ENCODE measurements around the gene INAFM2.

Gene INAFM2

DNA sequence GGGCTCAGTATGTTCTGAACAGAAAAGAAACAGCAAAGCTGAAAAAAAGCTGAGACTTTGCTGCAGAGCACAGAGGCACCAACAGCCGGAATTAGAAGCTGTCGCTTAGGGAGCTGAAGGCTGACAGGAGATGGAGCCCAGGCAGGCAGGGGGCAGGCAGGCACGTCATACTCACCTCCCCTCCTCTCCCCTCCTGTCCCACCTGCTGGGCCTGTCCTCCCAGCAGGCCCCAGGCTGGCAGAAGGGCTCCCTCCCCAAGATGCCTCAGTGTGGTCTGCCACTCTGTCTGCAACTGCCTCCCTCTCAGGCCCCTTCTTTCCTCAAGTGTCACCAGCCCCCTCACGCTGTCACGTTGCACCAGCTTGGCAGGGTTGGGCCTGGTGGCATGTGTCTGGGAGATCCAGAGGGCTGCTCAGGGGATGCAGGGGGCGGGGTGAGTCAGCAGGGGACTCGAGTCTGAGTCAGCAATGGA, 37.4 kb upstream of the INAFM2 start:
- TF ChIP-seq, protein P1, sequence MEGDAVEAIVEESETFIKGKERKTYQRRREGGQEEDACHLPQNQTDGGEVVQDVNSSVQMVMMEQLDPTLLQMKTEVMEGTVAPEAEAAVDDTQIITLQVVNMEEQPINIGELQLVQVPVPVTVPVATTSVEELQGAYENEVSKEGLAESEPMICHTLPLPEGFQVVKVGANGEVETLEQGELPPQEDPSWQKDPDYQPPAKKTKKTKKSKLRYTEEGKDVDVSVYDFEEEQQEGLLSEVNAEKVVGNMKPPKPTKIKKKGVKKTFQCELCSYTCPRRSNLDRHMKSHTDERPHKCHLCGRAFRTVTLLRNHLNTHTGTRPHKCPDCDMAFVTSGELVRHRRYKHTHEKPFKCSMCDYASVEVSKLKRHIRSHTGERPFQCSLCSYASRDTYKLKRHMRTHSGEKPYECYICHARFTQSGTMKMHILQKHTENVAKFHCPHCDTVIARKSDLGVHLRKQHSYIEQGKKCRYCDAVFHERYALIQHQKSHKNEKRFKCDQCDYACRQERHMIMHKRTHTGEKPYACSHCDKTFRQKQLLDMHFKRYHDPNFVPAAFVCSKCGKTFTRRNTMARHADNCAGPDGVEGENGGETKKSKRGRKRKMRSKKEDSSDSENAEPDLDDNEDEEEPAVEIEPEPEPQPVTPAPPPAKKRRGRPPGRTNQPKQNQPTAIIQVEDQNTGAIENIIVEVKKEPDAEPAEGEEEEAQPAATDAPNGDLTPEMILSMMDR (conservative IDR thresholded peaks at IDR 0.05; ENCODE audit: low read depth, low read length), result no peak
- Histone ChIP-seq H4K20me1 (ENCODE audit: insufficient read depth) (no peaks in the 10 kb centered on the region), H3K4me1 (ENCODE audit: low read depth, poor library complexity, severe bottlenecking) (no peaks in the 10 kb centered on the region), H3K27me3 (ENCODE audit: insufficient read depth, low read depth) (peaks cover 4% of the 10 kb centered on the region; the same call in 1 of the 2 replicates), H3K9ac (no peak overlapping the region), H3K27ac (no peak overlapping the region), H3K36me3 (ENCODE audit: insufficient read depth) (no peaks in the 10 kb centered on the region), H3K4me2 (no peak overlapping the region), H3K79me2 (ENCODE audit: insufficient read depth, low read depth) (no peaks in the 10 kb centered on the region), H2AFZ (ENCODE audit: low read depth) (no peak overlapping the region), H3K4me3 (IDR thresholded peaks at IDR 0.05; ENCODE audit: insufficient read depth, low read depth, low read length) (no peak overlapping the region)

DNA sequence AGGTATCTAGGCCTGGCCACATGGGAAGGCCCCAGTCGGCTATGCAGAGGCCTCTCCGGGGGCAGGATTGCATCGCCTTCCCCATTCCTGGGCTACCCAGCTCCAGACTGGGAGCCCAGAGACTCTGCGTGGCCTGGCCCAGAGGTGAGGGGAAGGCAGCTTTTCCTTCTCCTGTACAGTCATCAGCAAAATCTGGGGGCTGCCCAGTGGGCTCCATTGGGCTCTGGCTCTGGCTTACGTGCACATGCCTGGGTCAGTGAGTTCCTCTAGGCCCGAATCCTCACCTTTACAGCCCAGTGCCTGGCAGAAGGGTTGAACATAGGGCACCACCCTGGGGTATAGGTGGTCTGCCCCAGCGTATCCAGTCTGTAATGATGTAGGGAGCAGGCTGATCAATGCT, 36.7 kb upstream of the INAFM2 start:
- no peak overlapping the region for H3K27ac ChIP-seq
- H3K27me3 ChIP-seq (ENCODE audit: insufficient read depth, low read depth), result peaks cover 11% of the 10 kb centered on the region; the same call in 1 of the 2 replicates

DNA sequence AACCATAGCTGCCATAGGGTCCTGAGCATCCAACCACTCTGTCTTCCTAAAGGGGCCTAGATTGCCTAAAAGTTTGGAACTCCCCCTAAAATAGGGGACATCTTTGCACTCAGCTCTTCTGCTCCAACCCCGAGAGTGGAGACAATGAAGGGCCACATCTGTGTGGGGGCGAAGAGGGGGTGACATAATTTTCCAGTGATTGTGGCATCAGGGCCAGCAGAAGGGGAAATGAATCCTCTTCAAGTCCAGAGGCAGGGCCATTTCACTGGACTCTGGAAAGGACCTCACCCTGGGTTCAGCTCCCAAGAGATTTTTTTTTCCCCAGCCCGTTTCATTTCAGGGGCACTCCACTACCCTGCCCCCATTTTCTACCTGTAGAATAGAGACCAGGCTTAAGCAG, 36.0 kb upstream of the INAFM2 start:
- Histone ChIP-seq H3K27me3 (ENCODE audit: insufficient read depth, low read depth) (peaks cover 18% of the 10 kb centered on the region; the same call in 1 of the 2 replicates), H2AFZ (ENCODE audit: low read depth) (no peak overlapping the region), H3K9ac (no peak overlapping the region), H3K36me3 (ENCODE audit: insufficient read depth) (no peaks in the 10 kb centered on the region), H3K79me2 (ENCODE audit: insufficient read depth, low read depth) (no peaks in the 10 kb centered on the region), H4K20me1 (ENCODE audit: insufficient read depth) (no peaks in the 10 kb centered on the region), H3K4me2 (no peak overlapping the region), H3K4me1 (ENCODE audit: low read depth, poor library complexity, severe bottlenecking) (no peaks in the 10 kb centered on the region), H3K27ac (no peak overlapping the region), H3K4me3 (IDR thresholded peaks at IDR 0.05; ENCODE audit: insufficient read depth, low read depth, low read length) (no peak overlapping the region)
- TF ChIP-seq, protein P1 (conservative IDR thresholded peaks at IDR 0.05; ENCODE audit: low read depth, low read length), result no peak

More for the DNA sequence above, 36.7 kb upstream of the INAFM2 start:
- no peak overlapping the region for H3K9ac ChIP-seq
- H3K4me3 ChIP-seq (IDR thresholded peaks at IDR 0.05; ENCODE audit: insufficient read depth, low read depth, low read length), result no peak overlapping the region
- H2AFZ ChIP-seq (ENCODE audit: low read depth), result no peak overlapping the region
- no peaks in the 10 kb centered on the region for H3K79me2 ChIP-seq (ENCODE audit: insufficient read depth, low read depth)
- no peaks in the 10 kb centered on the region for H3K4me1 ChIP-seq (ENCODE audit: low read depth, poor library complexity, severe bottlenecking)
- H3K4me2 ChIP-seq, result no peak overlapping the region
- no peaks in the 10 kb centered on the region for H3K36me3 ChIP-seq (ENCODE audit: insufficient read depth)
- TF ChIP-seq, protein P1 (conservative IDR thresholded peaks at IDR 0.05; ENCODE audit: low read depth, low read length), result no peak
- no peaks in the 10 kb centered on the region for H4K20me1 ChIP-seq (ENCODE audit: insufficient read depth)

DNA sequence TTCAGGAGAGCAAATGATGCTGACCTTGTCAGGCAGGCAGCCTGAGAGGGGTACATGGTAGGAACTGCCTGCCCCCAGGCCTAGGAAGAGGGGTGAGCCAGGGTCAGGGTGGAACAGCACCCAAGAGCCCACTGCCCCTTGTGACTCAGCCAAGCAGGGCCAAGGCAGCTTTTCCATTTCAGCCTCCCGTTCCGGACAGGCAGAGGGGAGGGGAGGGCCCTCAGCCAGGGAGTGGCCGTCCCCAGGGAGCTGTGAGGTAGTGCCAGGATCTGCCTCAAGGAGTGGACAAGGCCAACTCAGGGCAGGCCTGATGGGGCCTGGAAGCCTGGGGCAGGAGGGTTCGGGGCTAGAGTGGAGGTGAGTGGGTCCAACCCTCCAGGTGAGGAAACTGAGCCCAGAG, 35.5 kb upstream of the INAFM2 start:
- Histone ChIP-seq H3K27ac (no peak overlapping the region), H3K27me3 (ENCODE audit: insufficient read depth, low read depth) (peaks cover 23% of the 10 kb centered on the region; the same call in 1 of the 2 replicates), H3K36me3 (ENCODE audit: insufficient read depth) (no peaks in the 10 kb centered on the region), H2AFZ (ENCODE audit: low read depth) (no peak overlapping the region), H4K20me1 (ENCODE audit: insufficient read depth) (no peaks in the 10 kb centered on the region), H3K4me2 (no peak overlapping the region), H3K9ac (no peak overlapping the region), H3K4me1 (ENCODE audit: low read depth, poor library complexity, severe bottlenecking) (no peaks in the 10 kb centered on the region), H3K79me2 (ENCODE audit: insufficient read depth, low read depth) (no peaks in the 10 kb centered on the region), H3K4me3 (IDR thresholded peaks at IDR 0.05; ENCODE audit: insufficient read depth, low read depth, low read length) (no peak overlapping the region)
- TF ChIP-seq, protein P1 (conservative IDR thresholded peaks at IDR 0.05; ENCODE audit: low read depth, low read length), result no peak
